ENCODE measurements around the gene PCDH19.

DNA sequence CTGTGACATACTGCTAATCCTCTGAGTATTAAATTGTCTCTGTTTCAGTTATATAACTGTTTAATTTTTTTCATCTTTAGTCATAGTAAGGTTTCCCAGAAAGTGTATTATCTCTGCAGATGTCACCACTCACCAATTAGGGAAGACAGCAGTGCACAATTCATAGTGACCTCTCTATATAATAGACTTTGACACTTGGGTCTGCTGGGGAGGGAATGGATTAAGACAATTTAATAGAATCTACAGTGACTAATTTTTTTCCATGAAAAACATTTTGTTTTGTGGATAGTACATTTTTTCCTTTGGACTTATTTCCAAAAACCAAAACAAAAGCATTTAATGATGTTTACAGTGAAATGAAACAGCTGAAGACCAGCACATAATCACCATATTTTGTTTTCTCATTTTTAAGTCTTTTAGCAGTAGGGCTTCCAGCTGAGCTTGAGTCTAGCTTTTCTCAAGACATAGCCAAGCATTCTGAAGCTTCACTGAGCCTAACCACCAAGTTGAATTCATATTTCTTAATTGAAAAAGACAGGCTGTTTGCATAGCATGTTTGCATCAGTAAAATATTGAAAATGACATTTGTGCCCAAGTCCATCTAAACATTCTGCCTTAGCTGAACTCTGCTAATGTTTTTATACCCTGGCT, 69.5 kb downstream of the PCDH19 start:
- TF ChIP-seq, protein P1, sequence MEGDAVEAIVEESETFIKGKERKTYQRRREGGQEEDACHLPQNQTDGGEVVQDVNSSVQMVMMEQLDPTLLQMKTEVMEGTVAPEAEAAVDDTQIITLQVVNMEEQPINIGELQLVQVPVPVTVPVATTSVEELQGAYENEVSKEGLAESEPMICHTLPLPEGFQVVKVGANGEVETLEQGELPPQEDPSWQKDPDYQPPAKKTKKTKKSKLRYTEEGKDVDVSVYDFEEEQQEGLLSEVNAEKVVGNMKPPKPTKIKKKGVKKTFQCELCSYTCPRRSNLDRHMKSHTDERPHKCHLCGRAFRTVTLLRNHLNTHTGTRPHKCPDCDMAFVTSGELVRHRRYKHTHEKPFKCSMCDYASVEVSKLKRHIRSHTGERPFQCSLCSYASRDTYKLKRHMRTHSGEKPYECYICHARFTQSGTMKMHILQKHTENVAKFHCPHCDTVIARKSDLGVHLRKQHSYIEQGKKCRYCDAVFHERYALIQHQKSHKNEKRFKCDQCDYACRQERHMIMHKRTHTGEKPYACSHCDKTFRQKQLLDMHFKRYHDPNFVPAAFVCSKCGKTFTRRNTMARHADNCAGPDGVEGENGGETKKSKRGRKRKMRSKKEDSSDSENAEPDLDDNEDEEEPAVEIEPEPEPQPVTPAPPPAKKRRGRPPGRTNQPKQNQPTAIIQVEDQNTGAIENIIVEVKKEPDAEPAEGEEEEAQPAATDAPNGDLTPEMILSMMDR (IDR thresholded peaks at IDR 0.05) = no peak
- no peak for TF ChIP-seq ZFX (IDR thresholded peaks at IDR 0.05; ENCODE audit: borderline replicate concordance)

Measured in 22Rv1 (cell line).